ENCODE results near the gene ASCC1. TPM values are rescaled to one million over a fixed set of nuclear protein-coding genes. Genes with fewer than 3 reads are reported as not detected.

ASCC1 gene
- total RNA-seq, 1 donor, result 49.2 TPM

GRCh38 chr10:72080042-72080975, 135.8 kb downstream of the ASCC1 start:
- H3K4me3 ChIP-seq (ENCODE audit: low read depth, low read length), result no peak overlapping the region
- peak; percentile 12 for DNase-seq (ENCODE audit: low read depth)
- TF ChIP-seq CTCF (IDR thresholded peaks at IDR 0.05; ENCODE audit: insufficient read depth, low read length), result no peak

- no peak overlapping the region for H3K4me3 ChIP-seq (ENCODE audit: low read depth, low read length)
- no peak for TF ChIP-seq CTCF (IDR thresholded peaks at IDR 0.05; ENCODE audit: insufficient read depth, low read length)
- DNase-seq (ENCODE audit: low read depth), result no peak
Measured at GRCh38 chr10:72079356-72079755, 136.7 kb downstream of the ASCC1 start.

- H3K4me3 ChIP-seq (ENCODE audit: low read depth, low read length), result no peak overlapping the region
- TF ChIP-seq CTCF (IDR thresholded peaks at IDR 0.05; ENCODE audit: insufficient read depth, low read length), result no peak
- no peak for DNase-seq (ENCODE audit: low read depth)
Measured at GRCh38 chr10:72077275-72077990, 138.6 kb downstream of the ASCC1 start.

GRCh38 chr10:72076756-72077155, 139.3 kb downstream of the ASCC1 start:
- no peak for DNase-seq (ENCODE audit: low read depth)
- no peak overlapping the region for H3K4me3 ChIP-seq (ENCODE audit: low read depth, low read length)
- TF ChIP-seq CTCF (IDR thresholded peaks at IDR 0.05; ENCODE audit: insufficient read depth, low read length), result no peak

- no peak for TF ChIP-seq CTCF (IDR thresholded peaks at IDR 0.05; ENCODE audit: insufficient read depth, low read length)
- H3K4me3 ChIP-seq (ENCODE audit: low read depth, low read length), result no peak overlapping the region
- no peak for DNase-seq (ENCODE audit: low read depth)
Measured at GRCh38 chr10:72075376-72076115, 140.5 kb downstream of the ASCC1 start.

GRCh38 chr10:72074574-72075375, 141.3 kb downstream of the ASCC1 start:
- DNase-seq (ENCODE audit: low read depth), result no peak
- no peak for TF ChIP-seq CTCF (IDR thresholded peaks at IDR 0.05; ENCODE audit: insufficient read depth, low read length)
- no peak overlapping the region for H3K4me3 ChIP-seq (ENCODE audit: low read depth, low read length)
